ENCODE measurements around the gene SLC4A11. TPM values are rescaled to one million over a fixed set of nuclear protein-coding genes. Genes with fewer than 3 reads are reported as not detected.

SLC4A11 gene
- total RNA-seq, 1 donor from 2014 or later: 2.5 TPM

GRCh38 chr20:3209257-3209945 lies 29.6 kb downstream of the SLC4A11 start, which contains the start of gene ITPA:
ITPA (plus strand) TSS chr20:3209498; CDS start chr20:3209552, 54 bp downstream.
- H3K27me3 Mint-ChIP-seq (ENCODE audit: low read depth): no peaks in the 10 kb centered on the region
- peak within 1 kb of the TSS; percentile 95 for H3K4me3 Mint-ChIP-seq
- H3K4me1 Mint-ChIP-seq: peaks cover 18% of the 10 kb centered on the region
- H3K27ac Mint-ChIP-seq: peak within 1 kb of the TSS; percentile 94
- H3K36me3 Mint-ChIP-seq: peaks cover 10% of the 10 kb centered on the region
- H3K9me3 Mint-ChIP-seq: no peaks in the 10 kb centered on the region
- DNase-seq (ENCODE audit: low spot score in 2 of 2, unreplicated experiment in 2 of 2): peak in 1 of 2 experiments; percentile 56
- no peak for TF ChIP-seq CTCF (IDR thresholded peaks at IDR 0.05; ENCODE audit: unreplicated experiment)

GRCh38 chr20:3208786-3209256 lies 30.2 kb downstream of the SLC4A11 start:
- peak overlapping the region; percentile 95 for H3K4me3 Mint-ChIP-seq
- no peak for TF ChIP-seq CTCF (IDR thresholded peaks at IDR 0.05; ENCODE audit: unreplicated experiment)
- no peak for DNase-seq (ENCODE audit: low spot score in 2 of 2, unreplicated experiment in 2 of 2)
- H3K9me3 Mint-ChIP-seq: no peaks in the 10 kb centered on the region
- peaks cover 19% of the 10 kb centered on the region for H3K4me1 Mint-ChIP-seq
- H3K36me3 Mint-ChIP-seq: peaks cover 7% of the 10 kb centered on the region
- H3K27me3 Mint-ChIP-seq (ENCODE audit: low read depth): no peaks in the 10 kb centered on the region
- peak overlapping the region; percentile 94 for H3K27ac Mint-ChIP-seq

GRCh38 chr20:3204124-3204794 lies 34.7 kb downstream of the SLC4A11 start, which contains the start of gene DDRGK1:
DDRGK1 (minus strand) TSS chr20:3204682; CDS start chr20:3204627, 55 bp downstream.
- Mint-ChIP-seq H3K4me3 (peak within 1 kb of the TSS; percentile 96), H3K27me3 (ENCODE audit: low read depth) (no peaks in the 10 kb centered on the region), H3K27ac (peak within 1 kb of the TSS; percentile 96), H3K4me1 (peaks cover 20% of the 10 kb centered on the region), H3K36me3 (peaks cover 16% of the 10 kb centered on the region), H3K9me3 (no peaks in the 10 kb centered on the region)
- peak; percentile 70 to 94 for DNase-seq (ENCODE audit: low spot score in 2 of 2, unreplicated experiment in 2 of 2)
- no peak for TF ChIP-seq CTCF (IDR thresholded peaks at IDR 0.05; ENCODE audit: unreplicated experiment)

- Mint-ChIP-seq H3K27me3 (ENCODE audit: low read depth) (no peaks in the 10 kb centered on the region), H3K27ac (peak overlapping the region; percentile 96), H3K4me3 (peak overlapping the region; percentile 96), H3K4me1 (peaks cover 15% of the 10 kb centered on the region), H3K9me3 (no peaks in the 10 kb centered on the region), H3K36me3 (peaks cover 23% of the 10 kb centered on the region)
- DNase-seq (ENCODE audit: low spot score in 2 of 2, unreplicated experiment in 2 of 2): peak in 1 of 2 experiments; percentile 42
- TF ChIP-seq CTCF (IDR thresholded peaks at IDR 0.05; ENCODE audit: unreplicated experiment): no peak
Measured at GRCh38 chr20:3203315-3204123, 35.5 kb downstream of the SLC4A11 start.

- H3K4me1 Mint-ChIP-seq: peaks cover 12% of the 10 kb centered on the region
- DNase-seq (ENCODE audit: low spot score in 2 of 2, unreplicated experiment in 2 of 2): no peak
- H3K4me3 Mint-ChIP-seq: peak overlapping the region; percentile 96
- no peaks in the 10 kb centered on the region for H3K27me3 Mint-ChIP-seq (ENCODE audit: low read depth)
- peak overlapping the region; percentile 59 for H3K27ac Mint-ChIP-seq
- TF ChIP-seq CTCF (IDR thresholded peaks at IDR 0.05; ENCODE audit: unreplicated experiment): no peak
- H3K36me3 Mint-ChIP-seq: peaks cover 24% of the 10 kb centered on the region
- H3K9me3 Mint-ChIP-seq: no peaks in the 10 kb centered on the region
Measured at GRCh38 chr20:3202965-3203314, 36.0 kb downstream of the SLC4A11 start.

Measured in mesothelial cell of epicardium (in vitro differentiated cells).